Hepatocyte (in vitro differentiated cells): ENCODE measurements around the gene OGFOD1. TPM values are rescaled to one million over a fixed set of nuclear protein-coding genes. Genes with fewer than 3 reads are reported as not detected.

ENCODE experiments used
- DNase-seq: peaks from one replicate; pipeline ENCODE4 v3.0.0-alpha.2; 2016; ENCODE audit warnings: low spot score
- H2AFZ ChIP-seq: fragments of 200-600 bp; sonication (generic); 2 replicates; pipeline ENCODE4 v1.6.0; 2016; ENCODE audit warnings: antibody characterized with exemption, mild to moderate bottlenecking
- H3K27ac ChIP-seq: fragments of 200-600 bp; sonication (generic); 2 replicates; pipeline ENCODE4 v1.5.1; 2016; ENCODE audit warnings: mild to moderate bottlenecking
- H3K27me3 ChIP-seq: fragments of 200-600 bp; sonication (generic); 2 replicates; pipeline ENCODE4 v1.6.1; 2016
- H3K36me3 ChIP-seq: fragments of 200-600 bp; sonication (generic); replicated peaks from 2 replicates; pipeline ENCODE4 v1.5.1; 2016; ENCODE audit warnings: low read depth; ENCODE audit not compliant: insufficient read depth
- H3K4me1 ChIP-seq: fragments of 200-600 bp; sonication (generic); 2 replicates; pipeline ENCODE4 v1.5.1; 2016; ENCODE audit warnings: mild to moderate bottlenecking, moderate library complexity; ENCODE audit not compliant: insufficient read depth
- H3K4me2 ChIP-seq: fragments of 200-600 bp; sonication (generic); 2 replicates; pipeline ENCODE4 v1.6.0; 2016
- H3K4me3 ChIP-seq: fragments of 200-600 bp; sonication (generic); 2 replicates; pipeline ENCODE4 v1.5.1; 2016; ENCODE audit warnings: mild to moderate bottlenecking
- H3K79me2 ChIP-seq: fragments of 200-600 bp; sonication (generic); 2 replicates; pipeline ENCODE4 v1.6.0; 2017; ENCODE audit warnings: mild to moderate bottlenecking
- H3K9me2 ChIP-seq: fragments of 200-600 bp; sonication (generic); replicated peaks from 2 replicates; pipeline ENCODE4 v1.6.0; 2017; ENCODE audit warnings: mild to moderate bottlenecking; ENCODE audit not compliant: insufficient read depth
- H3K9me3 ChIP-seq: fragments of 200-600 bp; sonication (generic); 2 replicates; pipeline ENCODE4 v1.5.1; 2016; ENCODE audit warnings: low read depth, mild to moderate bottlenecking
- H4K20me1 ChIP-seq: fragments of 200-600 bp; sonication (generic); 2 replicates; pipeline ENCODE4 v1.6.0; 2016; ENCODE audit warnings: mild to moderate bottlenecking; ENCODE audit not compliant: insufficient read depth, poor library complexity, severe bottlenecking
- CTCF ChIP-seq: fragments of 200-600 bp; sonication (generic); IDR thresholded peaks from 2 replicates; pipeline ENCODE4 v1.5.1; 2016; ENCODE audit warnings: antibody characterized with exemption, mild to moderate bottlenecking; ENCODE audit not compliant: poor library complexity
- EZH2 ChIP-seq: fragments of 200-600 bp; sonication (generic); IDR thresholded peaks from 2 replicates; pipeline ENCODE4 v1.6.1; 2016; ENCODE audit warnings: antibody characterized with exemption, mild to moderate bottlenecking, borderline replicate concordance
- EZH2phosphoT487 ChIP-seq: fragments of 200-600 bp; sonication (generic); IDR thresholded peaks from one replicate; pipeline ENCODE4 v1.6.1; 2018; ENCODE audit warnings: antibody characterized with exemption, mild to moderate bottlenecking, low read depth, moderate library complexity; ENCODE audit not compliant: unreplicated experiment, severe bottlenecking
- WGBS: methylation state at CpG from one replicate; pipeline ENCODE4 v1.1.6; 2016; ENCODE audit warnings: low lambda C conversion rate; ENCODE audit errors: missing lambda C conversion rate; 5-methylcytosine and 5-hydroxymethylcytosine counted together
- polyA plus RNA-seq: library from polyadenylated mRNA; unstranded; fragments of >200 nt; fragmentation: Nextera tagmentation; extraction: Ambion mirVana; gene quantifications from 2 replicates; pipeline ENCODE4 v1.2.1, GENCODE V29; 2016
- total RNA-seq: library from RNA; depleted of rRNA; stranded (reverse); fragments of >200 nt; gene quantifications from 2 replicates; pipeline ENCODE4 v1.2.3, GENCODE V29; 2014

The OGFOD1 gene
- total RNA-seq: 45.6 and 58.9 TPM in 2 replicates
- polyA plus RNA-seq: 37.0 and 55.5 TPM in 2 replicates

- Histone ChIP-seq H3K9me3 (no peaks in the 10 kb centered on the region), H4K20me1 (peaks cover 17% of the 10 kb centered on the region), H3K9me2 (no peaks in the 10 kb centered on the region), H3K4me3 (peak within 1 kb of the TSS; percentile 73), H3K79me2 (peaks cover 75% of the 10 kb centered on the region), H3K27ac (peak within 1 kb of the TSS; percentile 84), H3K4me1 (peaks cover 26% of the 10 kb centered on the region), H3K4me2 (peak within 1 kb of the TSS; percentile 94), H3K27me3 (no peaks in the 10 kb centered on the region), H2AFZ (peak within 1 kb of the TSS; percentile 73), H3K36me3 (no peaks in the 10 kb centered on the region)
- peak; percentile 98 for DNase-seq
- under 1% methylated on average over 55 of the region's 56 CpGs for WGBS
- TF ChIP-seq EZH2: no peak
- no peak for TF ChIP-seq EZH2phosphoT487
Measured at GRCh38 chr16:56450986-56451752, at the start of gene OGFOD1, which contains the start of gene NUDT21. Gene OGFOD1 (plus strand): TSS chr16:56451554. CDS start chr16:56451613, 59 bp downstream. Gene NUDT21 (minus strand): TSS chr16:56451332. CDS start chr16:56451202, 130 bp downstream.

GRCh38 chr16:56405977-56406672 lies 45.2 kb upstream of the OGFOD1 start:
- no peaks in the 10 kb centered on the region for H3K9me3 ChIP-seq
- H3K4me3 ChIP-seq: no peak overlapping the region
- H3K9me2 ChIP-seq: no peaks in the 10 kb centered on the region
- H4K20me1 ChIP-seq: no peaks in the 10 kb centered on the region
- H3K27ac ChIP-seq: no peak overlapping the region
- no peak overlapping the region for H2AFZ ChIP-seq
- H3K4me1 ChIP-seq: peaks cover 13% of the 10 kb centered on the region
- H3K27me3 ChIP-seq: no peaks in the 10 kb centered on the region
- DNase-seq: no peak
- WGBS: 77% methylated on average over 4 of the region's 4 CpGs
- no peaks in the 10 kb centered on the region for H3K36me3 ChIP-seq
- no peaks in the 10 kb centered on the region for H3K79me2 ChIP-seq
- TF ChIP-seq CTCF (no peak), EZH2phosphoT487 (no peak), EZH2 (no peak)
- H3K4me2 ChIP-seq: no peak overlapping the region

GRCh38 chr16:56408379-56409098 lies 42.8 kb upstream of the OGFOD1 start:
- Histone ChIP-seq H3K9me3 (no peaks in the 10 kb centered on the region), H3K4me2 (peak overlapping the region; percentile 16), H3K27me3 (no peaks in the 10 kb centered on the region), H3K27ac (peak overlapping the region; percentile 91), H4K20me1 (no peaks in the 10 kb centered on the region), H3K9me2 (no peaks in the 10 kb centered on the region), H3K79me2 (peaks cover 21% of the 10 kb centered on the region), H2AFZ (no peak overlapping the region), H3K4me1 (peaks cover 13% of the 10 kb centered on the region), H3K36me3 (no peaks in the 10 kb centered on the region), H3K4me3 (no peak overlapping the region)
- DNase-seq: peak; percentile 54
- 72% methylated on average over 7 of the region's 7 CpGs for WGBS
- TF ChIP-seq CTCF (no peak), EZH2 (no peak), EZH2phosphoT487 (no peak)
